GM18907 (cell line): ENCODE results near the gene ARMC3.
"Not testable (repeated sequence)": the region's sequence is repeated elsewhere in the genome, so short reads cannot be mapped to it uniquely, and the experiment has no call there.

Experiments
- ATAC-seq: cut with Tn5 transposase; IDR thresholded peaks from one replicate; pipeline ENCODE4 v1.9.1; 2021; ENCODE audit warnings: mild to moderate bottlenecking, moderate library complexity; ENCODE audit not compliant: unreplicated experiment

Gene ARMC3, protein sequence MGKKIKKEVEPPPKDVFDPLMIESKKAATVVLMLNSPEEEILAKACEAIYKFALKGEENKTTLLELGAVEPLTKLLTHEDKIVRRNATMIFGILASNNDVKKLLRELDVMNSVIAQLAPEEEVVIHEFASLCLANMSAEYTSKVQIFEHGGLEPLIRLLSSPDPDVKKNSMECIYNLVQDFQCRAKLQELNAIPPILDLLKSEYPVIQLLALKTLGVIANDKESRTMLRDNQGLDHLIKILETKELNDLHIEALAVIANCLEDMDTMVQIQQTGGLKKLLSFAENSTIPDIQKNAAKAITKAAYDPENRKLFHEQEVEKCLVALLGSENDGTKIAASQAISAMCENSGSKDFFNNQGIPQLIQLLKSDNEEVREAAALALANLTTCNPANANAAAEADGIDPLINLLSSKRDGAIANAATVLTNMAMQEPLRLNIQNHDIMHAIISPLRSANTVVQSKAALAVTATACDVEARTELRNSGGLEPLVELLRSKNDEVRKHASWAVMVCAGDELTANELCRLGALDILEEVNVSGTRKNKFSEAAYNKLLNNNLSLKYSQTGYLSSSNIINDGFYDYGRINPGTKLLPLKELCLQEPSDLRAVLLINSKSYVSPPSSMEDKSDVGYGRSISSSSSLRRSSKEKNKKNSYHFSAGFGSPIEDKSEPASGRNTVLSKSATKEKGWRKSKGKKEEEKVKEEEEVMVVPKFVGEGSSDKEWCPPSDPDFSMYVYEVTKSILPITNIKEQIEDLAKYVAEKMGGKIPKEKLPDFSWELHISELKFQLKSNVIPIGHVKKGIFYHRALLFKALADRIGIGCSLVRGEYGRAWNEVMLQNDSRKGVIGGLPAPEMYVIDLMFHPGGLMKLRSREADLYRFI

DNA sequence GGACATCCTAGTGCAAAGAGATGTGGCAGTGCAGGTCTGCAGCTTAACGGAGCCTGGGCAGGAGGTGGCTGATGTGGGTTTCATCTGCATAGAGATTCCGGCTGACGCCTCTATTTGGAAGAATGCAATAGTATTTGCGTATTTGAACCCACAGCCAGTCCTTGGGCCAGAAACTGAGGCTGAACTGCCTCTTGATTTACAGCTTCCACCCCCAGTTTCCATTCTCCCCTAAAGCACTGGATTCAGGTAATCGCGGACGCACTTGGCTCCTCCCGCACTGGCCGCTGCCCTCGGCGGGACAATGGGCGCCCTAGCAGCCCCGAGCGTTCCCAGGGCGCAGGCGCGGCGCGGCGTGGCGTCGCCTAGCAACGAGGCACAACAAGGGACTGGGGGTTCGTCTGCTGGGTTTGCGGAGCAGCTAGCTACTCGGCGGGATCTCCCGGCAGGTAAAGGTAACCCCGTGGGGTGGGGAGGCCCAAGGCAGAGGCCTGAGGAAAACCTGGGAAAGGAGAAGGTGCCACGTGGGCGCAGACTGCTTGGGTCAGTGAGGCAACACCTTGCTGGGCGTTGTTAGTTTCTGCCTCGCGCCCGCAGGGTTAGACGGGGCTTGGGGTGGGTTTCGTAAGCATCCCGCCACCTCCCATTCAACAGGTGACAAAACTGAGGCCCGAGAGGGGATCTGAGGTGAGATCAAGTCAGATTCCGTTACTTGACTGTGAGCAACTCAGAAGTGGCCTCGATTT, at the start of gene ARMC3:
Gene ARMC3 (plus strand): TSS at position 393 of the 743 bp plus-strand sequence. CDS start 3,944 bp downstream, outside the sequence.
- peak; percentile 91 for ATAC-seq

- no peak for ATAC-seq
Measured at GRCh38 chr10:22891797-22892196, 36.1 kb upstream of the ARMC3 start.

DNA sequence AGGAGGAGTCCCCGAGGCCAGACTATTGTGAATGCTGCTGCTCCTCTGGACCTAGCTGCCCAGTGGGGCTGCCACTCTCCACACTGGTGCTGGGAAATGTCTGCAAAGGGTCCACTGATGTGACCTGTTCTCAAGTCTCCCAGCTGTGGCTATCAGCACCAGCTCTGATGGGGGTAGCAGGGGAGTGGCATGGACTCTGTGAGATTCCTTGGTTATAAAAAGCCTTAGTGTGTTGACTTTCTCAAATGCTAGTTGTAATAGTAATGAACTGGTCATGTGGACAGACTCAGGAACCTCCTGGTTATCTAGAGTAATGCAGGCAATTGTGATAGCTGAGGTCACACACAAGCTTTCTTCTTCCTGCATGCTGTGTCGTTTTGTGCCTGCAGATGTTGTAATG, 34.1 kb upstream of the ARMC3 start:
- ATAC-seq: no peak

DNA sequence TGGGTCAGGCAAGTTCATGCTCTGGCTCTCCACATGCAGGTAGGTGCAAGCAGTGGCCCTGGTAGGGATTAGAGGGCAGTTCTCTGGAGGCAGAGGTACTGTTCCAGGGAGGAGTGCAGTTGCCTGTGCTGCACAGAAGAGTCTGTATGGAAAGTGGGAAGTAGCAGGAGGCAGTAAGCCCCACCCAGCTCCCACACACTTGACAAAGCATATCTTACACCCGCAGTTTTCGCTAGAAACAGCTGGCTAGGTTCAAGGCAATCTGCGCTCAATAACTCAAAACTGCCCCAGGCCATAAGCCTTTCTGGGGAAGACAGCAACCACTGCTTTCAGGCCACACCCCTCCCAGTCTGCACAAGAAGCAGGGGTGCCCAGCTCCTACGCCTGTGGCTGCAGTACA, 33.1 kb upstream of the ARMC3 start:
- ATAC-seq: no peak

- no peak for ATAC-seq
Measured at GRCh38 chr10:22895252-22895651, 32.6 kb upstream of the ARMC3 start.

GRCh38 chr10:22897371-22897770, 30.5 kb upstream of the ARMC3 start:
- no peak for ATAC-seq

- ATAC-seq: no peak
Measured at GRCh38 chr10:22899307-22899706, 28.5 kb upstream of the ARMC3 start.

DNA sequence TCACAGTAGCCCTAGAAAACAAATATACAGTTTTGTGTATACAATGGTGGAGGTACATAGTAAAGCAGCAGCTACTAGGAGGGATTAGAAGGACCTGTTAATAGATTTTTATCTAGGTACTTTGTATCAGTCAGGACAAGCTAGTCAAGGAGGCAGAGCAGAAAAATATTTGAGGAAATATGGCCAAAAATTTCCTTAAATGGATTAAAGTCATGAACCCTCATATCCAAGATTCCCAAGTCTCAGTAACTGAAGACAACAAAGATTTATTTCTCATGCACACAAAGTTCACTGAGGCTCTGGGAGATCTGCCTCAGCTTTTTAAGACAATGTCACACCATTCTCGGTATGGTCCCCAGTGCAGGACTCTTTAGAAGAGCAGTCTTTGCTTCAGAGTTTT, 28.1 kb upstream of the ARMC3 start:
- ATAC-seq: no peak

- no peak for ATAC-seq
Measured at GRCh38 chr10:22900841-22901601, 26.8 kb upstream of the ARMC3 start.

DNA sequence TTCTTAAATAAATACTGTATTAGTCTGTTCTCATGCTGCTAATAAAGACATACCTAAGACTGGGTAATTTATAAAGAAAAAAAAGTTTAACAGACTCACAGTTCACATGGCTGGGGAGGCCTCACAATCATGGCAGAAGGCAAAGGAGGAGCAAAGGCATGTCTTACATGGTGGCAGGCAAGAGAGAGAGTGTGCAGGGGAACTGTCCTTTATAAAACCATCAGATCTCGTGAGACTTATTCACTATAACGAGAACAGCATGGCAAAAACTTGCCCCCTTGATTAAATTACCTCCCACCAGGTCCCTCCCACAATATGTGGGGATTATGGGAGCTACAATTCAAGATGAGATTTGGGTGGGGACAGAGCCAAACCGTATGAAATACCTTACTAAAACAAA, 25.7 kb upstream of the ARMC3 start:
- not testable (repeated sequence) for ATAC-seq

GRCh38 chr10:22903694-22904093, 24.2 kb upstream of the ARMC3 start:
- ATAC-seq: no peak

- ATAC-seq: no peak
Measured at GRCh38 chr10:22906767-22907166, 21.1 kb upstream of the ARMC3 start.

GRCh38 chr10:22908837-22909236, 19.0 kb upstream of the ARMC3 start:
- ATAC-seq: no peak

DNA sequence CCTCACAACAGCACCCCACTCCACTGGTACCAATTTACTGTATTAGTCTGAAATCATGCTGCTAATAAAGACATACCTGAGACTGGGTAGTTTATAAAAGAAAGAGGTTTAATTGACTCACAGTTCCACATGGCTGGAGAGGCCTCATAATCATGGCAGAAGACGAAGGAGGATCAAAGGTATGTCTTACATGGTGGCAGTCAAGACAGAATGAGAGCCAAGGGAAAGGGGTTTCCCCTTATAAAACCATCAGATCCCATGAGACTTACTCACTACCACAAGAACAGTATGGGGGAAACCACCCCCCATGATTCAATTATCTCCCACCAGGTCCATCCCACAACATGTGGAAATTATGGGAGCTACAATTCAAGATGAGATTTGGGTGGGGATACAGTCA, 18.2 kb upstream of the ARMC3 start:
- not testable (repeated sequence) for ATAC-seq

GRCh38 chr10:22911067-22911466, 16.8 kb upstream of the ARMC3 start:
- no peak for ATAC-seq

- ATAC-seq: no peak
Measured at GRCh38 chr10:22911889-22912762, 15.7 kb upstream of the ARMC3 start.

GRCh38 chr10:22912763-22913384, 15.0 kb upstream of the ARMC3 start:
- no peak for ATAC-seq

DNA sequence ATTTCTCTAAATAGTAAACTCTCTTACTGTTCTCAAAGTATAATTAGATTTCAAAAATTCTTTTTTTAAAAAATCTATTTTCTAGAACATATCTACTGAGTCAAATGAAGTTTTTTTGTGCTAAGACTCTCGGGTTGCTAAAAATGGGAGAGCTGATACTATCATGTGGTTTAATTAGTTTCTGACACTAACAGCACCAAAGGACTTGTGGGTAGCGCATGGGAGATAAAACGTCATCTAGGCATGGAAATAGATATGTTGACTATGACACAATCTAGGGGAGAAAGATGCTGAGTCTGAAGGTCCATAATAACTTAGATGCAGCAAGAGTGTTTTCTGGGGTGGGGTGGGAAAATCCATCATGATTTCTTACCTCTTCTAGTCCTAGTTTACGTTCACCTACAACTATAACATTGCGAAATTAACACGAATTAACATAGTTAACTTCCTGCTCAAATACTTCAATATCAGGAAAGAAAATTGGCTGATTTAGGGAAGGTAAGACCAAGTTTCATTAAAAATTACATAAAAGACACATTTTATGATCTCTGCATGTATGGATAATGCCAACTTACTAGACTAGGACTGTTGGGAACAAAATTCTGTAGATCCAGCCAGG, 14.3 kb upstream of the ARMC3 start:
- no peak for ATAC-seq

DNA sequence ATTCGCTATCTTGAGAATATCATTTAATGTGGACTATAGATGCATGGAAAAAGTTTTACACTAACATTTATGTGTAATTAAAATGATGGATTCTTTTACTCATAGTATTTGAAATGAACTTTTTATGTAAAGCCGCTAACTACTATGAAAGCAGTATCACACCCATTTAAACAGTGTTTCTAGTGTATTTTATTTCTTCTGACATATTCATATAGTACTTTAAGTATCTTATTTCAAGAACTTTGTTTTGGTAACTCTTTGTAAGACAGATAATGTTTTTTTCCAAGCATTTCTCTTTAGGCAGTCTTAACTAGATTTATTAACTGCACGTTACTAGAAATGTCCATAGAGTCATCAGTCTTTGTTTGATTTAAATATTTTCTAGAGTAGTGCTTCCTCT, 12.5 kb upstream of the ARMC3 start:
- no peak for ATAC-seq
